HG03442 (cell line): Measurements from ENCODE around the gene LGALS8.

ENCODE experiments used
- ATAC-seq: cut with Tn5 transposase; IDR thresholded peaks from one replicate; pipeline ENCODE4 v1.9.1; 2021; ENCODE audit warnings: mild to moderate bottlenecking, moderate library complexity; ENCODE audit not compliant: unreplicated experiment

LGALS8 gene

GRCh38 chr1:236508593-236509027, 15.2 kb upstream of the LGALS8 start:
- peak; percentile 42 for ATAC-seq

DNA sequence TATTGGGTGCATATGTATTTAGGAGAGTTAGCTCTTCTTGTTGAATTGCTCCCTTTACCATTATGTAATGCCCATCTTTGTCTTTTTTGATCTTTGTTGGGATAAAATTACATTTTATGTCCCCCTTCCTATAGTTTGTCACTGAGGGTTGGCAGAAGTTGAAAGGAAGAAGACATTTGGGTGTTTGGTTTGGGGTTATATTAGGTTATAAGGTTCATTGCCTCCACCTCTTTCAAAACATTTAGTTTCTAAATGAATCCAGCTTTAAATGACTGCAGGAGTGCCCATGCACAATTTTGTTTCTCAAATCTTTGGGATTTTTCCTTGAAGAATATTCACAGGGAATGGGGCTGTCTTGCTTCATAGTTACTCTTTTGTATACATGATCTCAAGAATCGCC, 14.6 kb upstream of the LGALS8 start:
- ATAC-seq: peak; percentile 25

DNA sequence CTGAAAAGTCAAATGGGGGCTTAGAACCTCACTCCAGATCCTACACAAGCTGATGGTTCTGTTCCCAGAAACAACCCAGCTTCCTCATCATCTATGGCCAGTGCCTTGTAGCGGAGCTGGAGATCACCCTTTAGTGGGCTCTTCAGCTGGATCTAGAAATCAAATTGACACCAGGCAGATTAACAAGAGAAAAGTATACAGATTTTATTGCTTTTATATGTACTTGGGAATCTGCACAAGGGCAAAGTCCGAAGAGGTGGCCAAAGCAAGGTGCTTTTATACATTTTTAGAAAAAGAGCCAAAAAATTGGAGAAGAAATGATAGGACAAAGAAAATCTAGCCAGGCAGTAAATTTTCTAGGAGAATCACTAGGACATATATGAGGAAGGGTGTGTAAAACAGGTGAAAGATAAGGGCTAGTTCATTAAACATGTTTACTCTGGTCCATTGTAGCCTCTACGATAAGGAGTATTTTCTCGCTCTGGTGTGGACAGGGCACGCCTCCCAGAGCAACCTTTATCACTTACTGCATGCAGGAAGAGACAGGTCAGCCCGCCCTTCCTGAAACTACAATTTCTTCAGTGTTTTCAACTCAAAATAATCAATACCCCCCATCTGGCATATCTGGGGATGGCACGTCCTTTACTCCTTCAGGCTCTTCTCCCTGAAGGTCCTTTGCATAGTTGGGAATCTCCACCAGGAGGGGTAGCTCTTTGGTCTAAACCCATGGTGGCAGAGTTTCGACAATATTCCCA, 14.0 kb upstream of the LGALS8 start:
- no peak for ATAC-seq

- ATAC-seq: no peak
Observed at GRCh38 chr1:236511735-236512418, 11.9 kb upstream of the LGALS8 start.

DNA sequence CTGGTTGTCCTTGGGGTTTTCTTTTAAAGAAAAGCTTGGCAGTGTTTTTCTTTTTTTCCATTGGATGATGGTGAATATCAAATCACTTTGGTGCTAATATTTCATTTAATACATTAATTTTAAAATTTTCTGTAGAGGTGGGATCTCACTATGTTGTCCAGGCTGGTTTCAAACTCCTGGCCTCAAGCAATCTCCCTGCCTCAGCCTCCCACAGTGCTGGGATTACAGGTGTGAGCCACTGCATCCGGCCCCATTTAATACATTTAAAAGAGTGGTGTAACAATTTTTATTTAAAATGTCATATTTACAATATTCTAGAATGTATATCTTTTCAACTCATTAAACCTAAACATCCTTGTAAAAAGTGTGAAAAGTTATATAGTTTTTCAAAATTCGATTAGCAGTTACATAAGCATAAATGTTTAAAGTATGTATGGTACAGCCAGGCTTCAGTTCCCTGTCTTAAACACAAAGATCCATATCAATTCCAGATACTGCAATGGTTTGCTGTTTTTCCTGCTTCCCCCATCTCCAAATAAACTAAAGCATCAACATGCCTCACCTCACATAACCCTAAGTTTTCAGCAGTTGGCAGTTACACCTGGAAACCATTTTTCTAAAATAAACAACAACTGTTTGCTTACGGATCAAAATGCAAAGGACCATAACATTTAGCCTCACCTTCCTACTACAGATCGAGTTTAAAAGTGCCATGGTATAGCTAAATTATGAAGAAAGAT, 8.9 kb upstream of the LGALS8 start:
- no peak for ATAC-seq

GRCh38 chr1:236515443-236515958, 8.3 kb upstream of the LGALS8 start:
- ATAC-seq: no peak

DNA sequence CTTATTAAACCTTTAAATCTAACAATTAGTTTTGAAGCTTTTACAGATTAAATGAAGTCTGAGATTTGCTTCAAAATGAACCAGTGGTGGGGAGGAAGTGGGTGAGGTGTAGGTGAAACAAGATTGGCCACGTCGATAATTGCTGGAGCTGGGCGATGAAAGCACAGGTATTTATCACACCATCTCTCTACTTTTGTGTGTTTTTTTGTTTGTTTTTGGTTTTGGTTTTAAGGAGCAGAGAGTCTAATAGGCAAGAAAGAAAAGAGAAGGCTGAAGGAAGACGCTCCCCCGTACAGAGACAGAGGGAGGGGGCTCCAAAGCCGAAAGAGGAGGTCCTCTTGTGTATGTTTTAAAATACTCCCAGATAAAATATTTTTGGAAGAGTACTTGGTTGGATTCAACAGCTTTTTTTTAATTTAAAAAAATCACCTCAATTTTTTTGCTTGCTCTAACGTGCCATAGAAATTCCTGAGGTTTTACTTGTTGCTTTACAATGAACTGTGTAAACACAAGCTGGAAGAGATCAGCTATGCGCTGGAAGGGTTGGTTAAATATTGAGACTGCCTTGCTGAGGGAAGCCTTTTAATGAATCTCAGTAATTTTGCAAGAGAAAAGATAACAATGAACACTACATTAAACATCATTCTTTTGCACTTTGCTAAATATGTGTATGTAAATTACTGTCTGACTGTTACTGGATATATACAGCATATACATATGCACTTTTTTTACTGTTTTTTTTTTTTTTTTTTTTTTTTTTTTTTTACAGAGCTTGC, 6.7 kb upstream of the LGALS8 start:
- ATAC-seq: no peak

DNA sequence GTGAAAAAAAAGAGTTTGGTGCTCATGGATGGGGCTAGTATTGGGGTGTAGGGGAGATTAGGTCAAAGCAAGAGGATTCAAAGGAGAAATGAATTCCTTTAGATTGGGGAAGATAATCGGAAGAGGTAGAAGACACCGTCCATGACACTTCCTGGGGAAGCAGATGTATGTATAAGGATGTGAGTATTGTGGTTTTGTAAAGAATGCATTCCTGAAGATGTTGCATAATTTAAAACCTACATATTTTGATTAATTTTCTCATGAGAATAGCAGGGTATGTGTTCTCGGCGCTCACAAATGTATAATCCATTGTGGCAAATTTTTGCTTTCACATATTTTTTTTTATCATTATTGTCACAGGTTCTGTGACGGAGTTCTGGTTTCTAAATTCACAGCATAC, 5.5 kb upstream of the LGALS8 start:
- no peak for ATAC-seq

GRCh38 chr1:236520445-236521005, 3.3 kb upstream of the LGALS8 start:
- no peak for ATAC-seq

DNA sequence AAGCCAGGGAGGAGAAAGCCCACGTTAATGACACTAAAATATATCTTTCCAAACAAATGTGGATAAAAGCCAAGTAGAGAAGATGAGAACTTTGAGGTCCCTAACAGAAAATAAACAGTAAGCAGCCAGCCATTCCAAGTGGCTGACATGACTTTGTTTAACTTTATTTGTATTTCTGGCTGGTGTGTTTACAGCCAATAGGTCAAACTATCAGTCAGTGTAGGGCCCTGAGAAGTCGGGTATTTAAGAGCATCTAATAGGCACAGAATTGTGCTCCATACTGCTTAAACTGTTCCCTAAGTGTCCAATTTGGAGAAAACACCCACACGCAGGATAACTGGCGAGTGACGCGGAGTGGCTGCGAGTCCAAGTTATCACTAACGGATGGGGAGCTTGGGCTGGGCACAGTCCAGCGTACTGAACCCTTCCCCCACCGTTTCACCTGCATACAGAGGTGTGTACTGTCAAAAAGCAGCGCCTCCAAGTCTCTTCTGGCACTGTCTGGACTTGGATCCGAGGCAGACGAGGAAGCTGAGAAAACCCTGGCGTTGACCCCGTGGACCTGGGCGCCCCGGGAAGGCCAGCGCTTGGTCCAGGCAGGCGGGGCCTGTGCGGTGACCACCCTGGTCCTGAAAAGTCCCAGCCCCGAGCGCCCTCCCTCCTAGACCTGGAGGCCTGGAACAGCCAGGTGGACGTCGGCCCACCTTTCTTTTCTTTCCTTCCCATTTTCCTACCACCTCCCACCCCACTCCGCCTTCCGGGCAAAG, 662 bp upstream of the LGALS8 start:
- no peak for ATAC-seq

- peak; percentile 91 for ATAC-seq
Observed at GRCh38 chr1:236524142-236524894, 536 bp downstream of the LGALS8 start.

DNA sequence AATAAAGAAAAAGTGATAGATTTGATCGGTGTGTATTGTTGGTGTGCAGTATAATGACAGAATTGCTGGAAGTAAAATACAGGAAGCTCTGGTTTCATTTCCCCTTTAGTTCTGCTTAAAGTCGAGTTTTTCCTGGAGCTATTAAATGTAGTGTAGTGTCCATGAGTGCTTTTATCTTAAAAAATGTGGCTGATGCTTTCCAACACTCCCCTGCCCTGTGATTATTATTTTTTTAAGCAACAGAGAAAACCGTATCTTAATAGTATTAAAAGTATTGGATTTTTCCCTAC, 1.1 kb downstream of the LGALS8 start:
- ATAC-seq: no peak

GRCh38 chr1:236526079-236526478, 2.3 kb downstream of the LGALS8 start:
- no peak for ATAC-seq

GRCh38 chr1:236530286-236530685, 6.5 kb downstream of the LGALS8 start:
- no peak for ATAC-seq

- no peak for ATAC-seq
Observed at GRCh38 chr1:236530959-236531358, 7.2 kb downstream of the LGALS8 start.

DNA sequence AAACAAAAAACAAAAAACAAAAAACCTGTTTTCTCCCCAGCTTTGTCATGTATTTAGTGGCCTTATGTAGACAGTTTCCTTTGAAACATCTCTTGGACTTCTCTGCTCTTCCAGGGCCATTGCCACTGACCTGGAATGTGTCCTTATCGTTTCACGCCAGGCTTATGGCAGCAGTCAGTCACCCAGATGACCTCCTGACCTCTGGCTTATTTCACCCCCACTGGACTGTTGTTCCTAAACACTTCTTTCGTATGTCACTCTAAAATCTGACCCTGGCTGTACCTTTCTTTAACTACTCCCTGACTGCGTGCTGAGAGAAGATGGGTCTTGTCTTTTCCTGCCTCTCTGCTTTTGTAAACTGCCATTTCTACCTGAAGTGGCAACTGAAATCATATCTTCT, 9.1 kb downstream of the LGALS8 start:
- ATAC-seq: no peak

- no peak for ATAC-seq
Observed at GRCh38 chr1:236534151-236534651, 10.4 kb downstream of the LGALS8 start.

DNA sequence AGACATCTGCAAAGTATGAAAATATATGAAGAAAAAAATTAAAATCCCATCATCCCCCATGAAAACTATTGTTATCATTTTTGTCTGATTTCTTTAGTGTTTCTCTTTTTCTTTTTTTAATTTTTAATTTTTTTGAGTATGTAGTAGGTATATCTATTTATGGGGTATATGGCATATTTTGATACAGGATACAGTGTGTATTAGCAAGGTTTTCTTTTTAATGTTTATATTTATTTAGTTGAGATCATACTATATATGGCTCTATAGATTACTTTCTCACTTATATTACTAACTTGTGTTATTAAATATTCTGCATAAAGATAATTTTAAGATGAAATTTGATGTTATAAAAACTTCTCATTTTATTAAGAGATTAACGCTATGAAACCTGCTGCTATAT, 11.4 kb downstream of the LGALS8 start:
- ATAC-seq: no peak

- ATAC-seq: no peak
Observed at GRCh38 chr1:236535662-236536161, 11.9 kb downstream of the LGALS8 start.
